Body of pancreas (tissue), 4 donors: Measurements from ENCODE around the gene RAP2B.

Experiments used
- POLR2A ChIP-seq, 3 donors: fragments of 450-650 bp; IDR thresholded peaks; one replicate each; pipeline ENCODE4 v1.6.1; 2016; ENCODE audit warnings: antibody characterized with exemption in 3 of 3, mild to moderate bottlenecking in 2 of 3
- TF ChIP-seq, protein P1 (sequence below), 7 experiments: fragments of 450-650 bp in 4 of 7; fragments of 200-600 bp in 3 of 7; sonication (generic) in 3 of 7; IDR thresholded peaks; one replicate each; pipeline ENCODE4 v1.5.1; 2016 to 2019; ENCODE audit warnings: antibody characterized with exemption in 7 of 7

- TF ChIP-seq, protein P1, sequence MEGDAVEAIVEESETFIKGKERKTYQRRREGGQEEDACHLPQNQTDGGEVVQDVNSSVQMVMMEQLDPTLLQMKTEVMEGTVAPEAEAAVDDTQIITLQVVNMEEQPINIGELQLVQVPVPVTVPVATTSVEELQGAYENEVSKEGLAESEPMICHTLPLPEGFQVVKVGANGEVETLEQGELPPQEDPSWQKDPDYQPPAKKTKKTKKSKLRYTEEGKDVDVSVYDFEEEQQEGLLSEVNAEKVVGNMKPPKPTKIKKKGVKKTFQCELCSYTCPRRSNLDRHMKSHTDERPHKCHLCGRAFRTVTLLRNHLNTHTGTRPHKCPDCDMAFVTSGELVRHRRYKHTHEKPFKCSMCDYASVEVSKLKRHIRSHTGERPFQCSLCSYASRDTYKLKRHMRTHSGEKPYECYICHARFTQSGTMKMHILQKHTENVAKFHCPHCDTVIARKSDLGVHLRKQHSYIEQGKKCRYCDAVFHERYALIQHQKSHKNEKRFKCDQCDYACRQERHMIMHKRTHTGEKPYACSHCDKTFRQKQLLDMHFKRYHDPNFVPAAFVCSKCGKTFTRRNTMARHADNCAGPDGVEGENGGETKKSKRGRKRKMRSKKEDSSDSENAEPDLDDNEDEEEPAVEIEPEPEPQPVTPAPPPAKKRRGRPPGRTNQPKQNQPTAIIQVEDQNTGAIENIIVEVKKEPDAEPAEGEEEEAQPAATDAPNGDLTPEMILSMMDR (IDR thresholded peaks at IDR 0.05) = no peak
- no peak for TF ChIP-seq POLR2A (IDR thresholded peaks at IDR 0.05)
Measured at GRCh38 chr3:153215497-153215896, 53.5 kb downstream of the RAP2B start.
